H1 (cell line): ENCODE measurements around the gene NAMPT. TPM values are rescaled to one million over a fixed set of nuclear protein-coding genes. Genes with fewer than 3 reads are reported as not detected.

Source experiments
- CTCF ChIA-PET: fragments of 300-600 bp; sonication (Branson Sonifier 250); formaldehyde crosslinking; loops from one replicate; lab custom pipeline; 2021; ENCODE audit not compliant: partially characterized antibody; lab: Charles Lee
- POLR2A ChIA-PET: fragments of 300-600 bp; sonication (Branson Sonifier 250); formaldehyde crosslinking; loops from one replicate; lab custom pipeline; 2021; ENCODE audit warnings: inconsistent platforms; ENCODE audit not compliant: partially characterized antibody; lab: Charles Lee
- DNase-seq, 2 experiments: peaks; one replicate each; pipeline versions ENCODE4 v3.0.0 to v3.0.0-alpha.2; 2010 to 2022; ENCODE audit warnings: low spot score in 2 of 2, low read depth in 1 of 2, mixed read lengths in 1 of 2
- FAIRE-seq: peaks from 2 replicates; lab custom pipeline; 2011; peaks lifted over from hg19 to GRCh38; lab: Jason Lieb, UNC
- H2AFZ ChIP-seq: 2 replicates; pipeline ENCODE4 v1.8.1; 2012; ENCODE audit warnings: low read length, inconsistent platforms
- H2AK5ac ChIP-seq: 2 replicates; pipeline ENCODE4 v1.6.1; 2013; ENCODE audit warnings: low read depth, low read length
- H2BK120ac ChIP-seq: replicated peaks from 2 replicates; pipeline ENCODE3; 2013; ENCODE audit warnings: low read depth, low read length, inconsistent platforms
- H2BK12ac ChIP-seq: 2 replicates; pipeline ENCODE4 v1.6.1; 2013; ENCODE audit warnings: low read depth, low read length
- H2BK15ac ChIP-seq: 2 replicates; pipeline ENCODE4 v1.6.1; 2013; ENCODE audit warnings: low read length
- H2BK20ac ChIP-seq: 2 replicates; pipeline ENCODE4 v1.6.1; 2013; ENCODE audit warnings: low read length
- H2BK5ac ChIP-seq: 2 replicates; pipeline ENCODE4 v1.6.1; 2013; ENCODE audit warnings: low read depth, low read length
- H3K14ac ChIP-seq: 2 replicates; pipeline ENCODE4 v1.6.1; 2013; ENCODE audit warnings: inconsistent platforms; ENCODE audit not compliant: insufficient read length
- H3K18ac ChIP-seq: 2 replicates; pipeline ENCODE4 v1.6.1; 2013; ENCODE audit warnings: low read length; ENCODE audit errors: extremely low read depth
- H3K23ac ChIP-seq: 2 replicates; pipeline ENCODE4 v1.6.1; 2013; ENCODE audit warnings: inconsistent platforms; ENCODE audit not compliant: insufficient read length
- H3K23me2 ChIP-seq: 2 replicates; pipeline ENCODE4 v1.6.1; 2013; ENCODE audit warnings: low read depth, low read length
- H3K27ac ChIP-seq: 2 replicates; pipeline ENCODE4 v1.6.1; 2011; ENCODE audit warnings: low read depth, low read length, inconsistent platforms
- H3K27me3 ChIP-seq, 4 experiments: replicated peaks in 1 of 4; 1 replicate in 1 of 4; 2 replicates in 3 of 4; pipeline versions ENCODE4 v1.6.1 to v1.8.1; 2011 to 2013; ENCODE audit warnings: low read length in 3 of 4, mild to moderate bottlenecking in 3 of 4, inconsistent platforms in 2 of 4, mixed read lengths in 2 of 4, moderate library complexity in 1 of 4; ENCODE audit not compliant: control insufficient read depth in 3 of 4, insufficient read depth in 3 of 4; ENCODE audit errors: extremely low read depth in 1 of 4
- H3K36me3 ChIP-seq, 4 experiments: 2 replicates each; pipeline versions ENCODE4 v1.6.1 to v1.8.1; 2011 to 2013; ENCODE audit warnings: mild to moderate bottlenecking in 4 of 4, low read length in 3 of 4, moderate library complexity in 2 of 4, control low read depth in 1 of 4, inconsistent platforms in 1 of 4; ENCODE audit not compliant: insufficient read depth in 4 of 4, control insufficient read depth in 2 of 4
- H3K4ac ChIP-seq: replicated peaks from 2 replicates; pipeline ENCODE3; 2013; ENCODE audit warnings: low read length, low read depth, mixed read lengths, inconsistent platforms; ENCODE audit not compliant: insufficient read length
- H3K4me1 ChIP-seq, 4 experiments: replicated peaks in 1 of 4; 1 replicate in 1 of 4; 2 replicates in 3 of 4; pipeline versions ENCODE4 v1.6.1 to v1.8.1; 2011 to 2013; ENCODE audit warnings: low read length in 3 of 4, inconsistent platforms in 2 of 4, mixed read lengths in 1 of 4; ENCODE audit not compliant: insufficient read depth in 4 of 4, control insufficient read depth in 3 of 4
- H3K4me2 ChIP-seq, 2 experiments: 2 replicates each; pipeline versions ENCODE4 v1.6.1 to v1.8.1; 2011 to 2013; ENCODE audit warnings: low read depth in 2 of 2, low read length in 2 of 2, control low read depth in 1 of 2, inconsistent platforms in 1 of 2, mild to moderate bottlenecking in 1 of 2; ENCODE audit not compliant: insufficient read depth in 1 of 2
- H3K4me3 ChIP-seq, 4 experiments: fragments of 200-600, 300-600 bp in 1 of 4; sonication (generic), shearing (Covaris generic), sonication (Bioruptor Twin) in 1 of 4; 2 replicates each; pipeline versions ENCODE4 v1.5.1 to v1.8.1; 2011 to 2016; ENCODE audit warnings: low read length in 4 of 4, low read depth in 3 of 4, control low read depth in 2 of 4, inconsistent platforms in 2 of 4, mild to moderate bottlenecking in 2 of 4, mixed read lengths in 1 of 4, moderate library complexity in 1 of 4; ENCODE audit not compliant: insufficient read depth in 2 of 4; ENCODE audit errors: extremely low read depth in 1 of 4
- H3K56ac ChIP-seq: replicated peaks from 2 replicates; pipeline ENCODE3; 2013; ENCODE audit warnings: low read depth, mild to moderate bottlenecking, mixed read lengths, low read length, inconsistent platforms; ENCODE audit not compliant: insufficient read length
- H3K79me1 ChIP-seq: 2 replicates; pipeline ENCODE4 v1.6.1; 2013; ENCODE audit warnings: low read depth, low read length, control low read depth
- H3K79me2 ChIP-seq, 2 experiments: 2 replicates each; pipeline versions ENCODE4 v1.6.1 to v1.8.1; 2012 to 2013; ENCODE audit warnings: low read length in 2 of 2, mild to moderate bottlenecking in 2 of 2, inconsistent platforms in 1 of 2; ENCODE audit not compliant: insufficient read depth in 2 of 2, control insufficient read depth in 1 of 2
- H3K9ac ChIP-seq, 4 experiments: replicated peaks in 1 of 4; 1 replicate in 1 of 4; 2 replicates in 3 of 4; pipeline versions ENCODE4 v1.6.1 to v1.8.1; 2011 to 2013; ENCODE audit warnings: low read depth in 3 of 4, low read length in 3 of 4, control low read depth in 2 of 4, mild to moderate bottlenecking in 2 of 4, moderate library complexity in 2 of 4, inconsistent platforms in 1 of 4; ENCODE audit errors: extremely low read depth in 1 of 4
- H3K9me3 ChIP-seq, 2 experiments: 2 replicates each; pipeline versions ENCODE4 v1.6.1 to v1.8.1; 2012 to 2013; ENCODE audit warnings: mild to moderate bottlenecking in 2 of 2, moderate library complexity in 2 of 2, control low read depth in 1 of 2, inconsistent platforms in 1 of 2, low read depth in 1 of 2, low read length in 1 of 2, mixed read lengths in 1 of 2; ENCODE audit not compliant: insufficient read depth in 2 of 2
- H4K20me1 ChIP-seq, 2 experiments: replicated peaks in 1 of 2; 2 replicates each; pipeline versions ENCODE3 to v1.8.1; 2011 to 2013; ENCODE audit warnings: inconsistent platforms in 2 of 2, low read length in 2 of 2, mild to moderate bottlenecking in 1 of 2; ENCODE audit not compliant: insufficient read depth in 2 of 2, control insufficient read depth in 1 of 2
- H4K5ac ChIP-seq: 2 replicates; pipeline ENCODE4 v1.6.1; 2013; ENCODE audit warnings: low read length, low read depth, mixed read lengths, inconsistent platforms; ENCODE audit not compliant: insufficient read length
- H4K8ac ChIP-seq: 2 replicates; pipeline ENCODE4 v1.8.0; 2013; ENCODE audit warnings: mild to moderate bottlenecking, moderate library complexity, low read length, inconsistent platforms; ENCODE audit not compliant: insufficient read depth; ENCODE audit errors: extremely low read depth
- H4K91ac ChIP-seq: replicated peaks from 2 replicates; pipeline ENCODE3; 2013; ENCODE audit warnings: low read length, mixed read lengths, inconsistent platforms; ENCODE audit not compliant: insufficient read length
- BRCA1 ChIP-seq: IDR thresholded peaks from 2 replicates; pipeline ENCODE4 v1.6.1; 2012; ENCODE audit warnings: low read depth, low read length, improper control_type of control experiment
- MAX ChIP-seq: IDR thresholded peaks from 2 replicates; pipeline ENCODE4 v1.6.1; 2012; ENCODE audit warnings: inconsistent platforms
- NANOG ChIP-seq: IDR thresholded peaks from 2 replicates; pipeline ENCODE4 v1.6.1; 2011; ENCODE audit warnings: low read length, low read depth, mild to moderate bottlenecking, inconsistent platforms; ENCODE audit not compliant: insufficient read depth, poor library complexity, severe bottlenecking
- PHF8 ChIP-seq: fragments of 200-600 bp; sonication (generic); conservative IDR thresholded peaks from 2 replicates; pipeline ENCODE4 v1.7.1; 2012; ENCODE audit warnings: low read depth, mild to moderate bottlenecking, inconsistent platforms, low read length, moderate library complexity
- POLR2A ChIP-seq, 2 experiments: IDR thresholded peaks; 1 replicate in 1 of 2; 2 replicates in 1 of 2; pipeline ENCODE4 v1.6.1; 2011; ENCODE audit warnings: low read depth in 2 of 2, low read length in 2 of 2, mild to moderate bottlenecking in 2 of 2; ENCODE audit errors: control extremely low read depth in 1 of 2
- RBBP5 ChIP-seq: IDR thresholded peaks from 2 replicates; pipeline ENCODE4 v1.7.1; 2012; ENCODE audit warnings: low read depth, mild to moderate bottlenecking, inconsistent platforms, low read length, moderate library complexity, borderline replicate concordance
- SAP30 ChIP-seq: fragments of 300-600 bp; sonication (generic); IDR thresholded peaks from 2 replicates; pipeline ENCODE4 v1.7.1; 2012; ENCODE audit warnings: low read length, moderate library complexity, mild to moderate bottlenecking, inconsistent platforms; ENCODE audit not compliant: insufficient read depth, insufficient replicate concordance
- SIN3A ChIP-seq, 2 experiments: IDR thresholded peaks in 1 of 2; conservative IDR thresholded peaks in 1 of 2; 2 replicates each; pipeline ENCODE4 v1.6.1; 2011 to 2012; ENCODE audit warnings: low read length in 2 of 2, improper control_type of control experiment in 1 of 2, low read depth in 1 of 2, mild to moderate bottlenecking in 1 of 2
- WGBS, 2 experiments: shearing (Covaris generic) in 1 of 2; methylation state at CpG; one replicate each; pipeline versions ENCODE4 v1.1.6 to v1.1.7; 2013 to 2015; ENCODE audit warnings: low lambda C conversion rate in 2 of 2, mixed read lengths in 2 of 2, inconsistent platforms in 1 of 2, low coverage in 1 of 2, missing lambda C conversion rate in 1 of 2; ENCODE audit not compliant: insufficient replicate concordance in 2 of 2, insufficient coverage in 1 of 2, insufficient read length in 1 of 2; ENCODE audit errors: extremely low coverage in 1 of 2, missing lambda C conversion rate in 1 of 2; 5-methylcytosine and 5-hydroxymethylcytosine counted together
- long read RNA-seq, 2 experiments: library from RNA in 1 of 2; library from capped mRNA in 1 of 2; stranded (forward); transcript quantifications; one replicate each; pipeline ENCODE4 v2.0.0, GENCODE V29; 2021; ENCODE audit warnings: inconsistent platforms in 1 of 2
- polyA minus RNA-seq, 3 experiments: library from RNA; depleted of rRNA, polyadenylated mRNA; stranded (reverse); fragments of >200 nt; gene quantifications; 1 replicate in 2 of 3; 2 replicates in 1 of 3; pipeline ENCODE4 v1.2.3, GENCODE V29; 2011
- polyA plus RNA-seq, 7 experiments: library from polyadenylated mRNA; depleted of rRNA in 3 of 7; stranded (reverse) in 5 of 7; unstranded in 2 of 7; fragments of >200 nt in 5 of 7; fragments of 200-250 nt in 2 of 7; gene quantifications; 1 replicate in 5 of 7; 2 replicates in 1 of 7; 4 replicates in 1 of 7; pipeline versions ENCODE4 v1.2.1 to v1.2.3, GENCODE V29; 2011 to 2013; ENCODE audit warnings: missing spikeins in 2 of 7, mixed read lengths in 2 of 7
- total RNA-seq: library from RNA; stranded (reverse); fragmentation: NEBNext Ultra II Directional; extraction: Animal tissue kit (Norgen Biotek cat#: 25700); gene quantifications from 2 replicates; pipeline ENCODE4 v1.2.1, GENCODE V29; 2021

The NAMPT gene
- 95.9 and 103 TPM in 2 replicates for total RNA-seq
- polyA plus RNA-seq (2011; rRNA removed): 10.8 and 15.4 TPM in 2 replicates
- polyA plus RNA-seq (2011; cell fraction: cytosol; rRNA removed): 19.2 TPM
- polyA plus RNA-seq (2011; cell fraction: nucleus; rRNA removed): 10.5 TPM
- 26.9 to 57.4 TPM (median 36.3 TPM) in 4 replicates for polyA plus RNA-seq (2012, experiment 1 of 2)
- 3.5 TPM for polyA plus RNA-seq (2012, experiment 2 of 2)
- polyA plus RNA-seq (2013, experiment 1 of 2): 35.7 TPM
- polyA plus RNA-seq (2013, experiment 2 of 2): 36.8 TPM
- polyA minus RNA-seq (2011; rRNA and poly(A)+ RNA removed): 20.6 and 32.4 TPM in 2 replicates
- 33.0 TPM for polyA minus RNA-seq (2011; cell fraction: cytosol; rRNA and poly(A)+ RNA removed)
- 66.2 TPM for polyA minus RNA-seq (2011; cell fraction: nucleus; rRNA and poly(A)+ RNA removed)
- long read RNA-seq, experiment 1, full-length matches to known transcripts: 69 of 129 reads
- long read RNA-seq, experiment 1, partial matches to known transcripts: 27 of 129 reads
- long read RNA-seq, experiment 1, other reads (novel, unspliced or antisense): 33 of 129 reads
- long read RNA-seq, experiment 2, full-length matches to known transcripts: 31 of 39 reads
- long read RNA-seq, experiment 2, partial matches to known transcripts: 2 of 39 reads
- long read RNA-seq, experiment 2, other reads (novel, unspliced or antisense): 6 of 39 reads

- Histone ChIP-seq H3K9ac (peak within 1 kb of the TSS; percentile 90 to 96 (median 92)), H3K56ac (peak within 1 kb of the TSS; percentile 95), H4K5ac (peak within 1 kb of the TSS; percentile 95), H3K27me3 (no peaks in the 10 kb centered on the region), H3K79me1 (no peaks in the 10 kb centered on the region; the same call in 1 of the 2 replicates), H4K20me1 (peaks cover 0 to 6% of the 10 kb centered on the region in 2 experiments), H3K23ac (no peak within 1 kb of the TSS), H3K36me3 (no peaks in the 10 kb centered on the region), H2BK15ac (0 out of 2 replicates have a peak within 1 kb of the TSS, but pooled peaks have one; percentile 84), H2BK12ac (peak within 1 kb of the TSS; percentile 77), H2AFZ (peak within 1 kb of the TSS; percentile 98), H3K4me1 (peaks cover 0 to 2% (median under 1%) of the 10 kb centered on the region in 4 experiments; a peak in 3 of 7 replicates), H2AK5ac (peak within 1 kb of the TSS; percentile 7; the same call in 1 of the 2 replicates), H4K91ac (peak within 1 kb of the TSS; percentile 88), H3K4ac (peak within 1 kb of the TSS; percentile 69), H3K4me3 (peak within 1 kb of the TSS; percentile 73 to 91 (median 82)), H3K4me2 (peak within 1 kb of the TSS; percentile 98 to 99), H3K23me2 (peaks cover 10% of the 10 kb centered on the region), H3K18ac (peak within 1 kb of the TSS; percentile 99), H2BK5ac (peak within 1 kb of the TSS; percentile 95), H3K14ac (peak within 1 kb of the TSS; percentile 25), H2BK120ac (no peak within 1 kb of the TSS), H3K79me2 (peaks cover 9 to 44% of the 10 kb centered on the region in 2 experiments; a peak in 3 of 4 replicates), H4K8ac (peak within 1 kb of the TSS; percentile 92), H3K9me3 (no peaks in the 10 kb centered on the region), H3K27ac (peak within 1 kb of the TSS; percentile 97), H2BK20ac (no peak within 1 kb of the TSS)
- 0% methylated on average over 4 of the region's 32 CpGs; no CpG with 5 or more reads in 1 of the 2 experiments for WGBS, 2 experiments
- POLR2A ChIA-PET: interaction anchor here (0.8 to 2.3 kb wide), 9 partner anchors 10 to 703 kb away, joined by 3 to 7 read pairs (median 5); partner anchors contain the start of gene EFCAB10
- CTCF ChIA-PET: interaction anchor here (0.6 to 1.3 kb wide), 6 partner anchors 17 to 379 kb away, joined by 3 to 7 read pairs (median 3); no protein-coding TSS in a partner anchor
- FAIRE-seq: no peak
- DNase-seq: peak in 1 of 2 experiments; percentile 86
- TF ChIP-seq PHF8: peak; percentile 60
- no peak for TF ChIP-seq SAP30
- TF ChIP-seq NANOG: no peak
- TF ChIP-seq SIN3A (conservative IDR thresholded peaks at IDR 0.05 in 1 of 2, IDR thresholded peaks at IDR 0.05 in 1 of 2; ENCODE audit: low read depth in 1 of 2, low read length in 2 of 2): no peak
- TF ChIP-seq BRCA1: no peak
- peak in 1 of 2 experiments; percentile 65; a peak in 2 of 3 replicates for TF ChIP-seq POLR2A (IDR thresholded peaks at IDR 0.05; ENCODE audit: control extremely low read depth in 1 of 2, low read depth in 2 of 2, low read length in 2 of 2)
- no peak for TF ChIP-seq MAX
- no peak for TF ChIP-seq RBBP5
Measured at GRCh38 chr7:106284714-106285050, at the start of gene NAMPT. NAMPT (minus strand) TSS chr7:106284983; CDS start chr7:106284884, 99 bp downstream.
